Neutrophil (primary cell): ENCODE measurements around the gene PHYHD1.
A peak's percentile ranks its signal among the peaks of the same experiment; 100 is the strongest.

Experiments used
- H3K27ac ChIP-seq: fragments of 200-600 bp; sonication (generic); 2 replicates; pipeline ENCODE4 v1.5.1; 2016; ENCODE audit warnings: mild to moderate bottlenecking, moderate library complexity
- H3K27me3 ChIP-seq: fragments of 200-600 bp; sonication (generic); 2 replicates; pipeline ENCODE4 v1.6.0; 2016; ENCODE audit warnings: mild to moderate bottlenecking
- H3K36me3 ChIP-seq: fragments of 200-600 bp; sonication (generic); 2 replicates; pipeline ENCODE4 v1.5.1; 2017
- H3K4me1 ChIP-seq, 2 experiments: fragments of 200-600 bp in 1 of 2; sonication (generic) in 1 of 2; 1 replicate in 1 of 2; 2 replicates in 1 of 2; pipeline versions ENCODE4 v1.5.1 to v1.6.1; 2013 to 2016; ENCODE audit warnings: low read depth in 1 of 2, low read length in 1 of 2, mild to moderate bottlenecking in 1 of 2, moderate library complexity in 1 of 2; ENCODE audit not compliant: control insufficient read depth in 1 of 2, insufficient read depth in 1 of 2
- H3K4me3 ChIP-seq, 2 experiments: fragments of 200-600 bp in 1 of 2; sonication (generic) in 1 of 2; 1 replicate in 1 of 2; 2 replicates in 1 of 2; pipeline ENCODE4 v1.5.1; 2013 to 2016; ENCODE audit warnings: low read depth in 1 of 2, low read length in 1 of 2, mild to moderate bottlenecking in 1 of 2, moderate library complexity in 1 of 2
- H3K9me3 ChIP-seq: fragments of 200-600 bp; sonication (generic); 2 replicates; pipeline ENCODE4 v1.5.1; 2016
- CTCF ChIP-seq: fragments of 200-600 bp; sonication (generic); IDR thresholded peaks from 2 replicates; pipeline ENCODE4 v1.5.1; 2016; ENCODE audit warnings: antibody characterized with exemption

The PHYHD1 gene

GRCh38 chr9:128920381-128921058, at the start of gene PHYHD1:
PHYHD1 (plus strand) TSS chr9:128920982; CDS start chr9:128922324, 1,342 bp downstream.
- no peak within 1 kb of the TSS for H3K27ac ChIP-seq
- H3K27me3 ChIP-seq = peaks cover 14% of the 10 kb centered on the region
- no peak for TF ChIP-seq CTCF
- no peaks in the 10 kb centered on the region for H3K9me3 ChIP-seq
- no peak within 1 kb of the TSS for H3K4me3 ChIP-seq
- H3K4me1 ChIP-seq = peaks cover 4 to 7% of the 10 kb centered on the region in 2 experiments
- peaks cover 30% of the 10 kb centered on the region for H3K36me3 ChIP-seq

GRCh38 chr9:128877852-128878251, 42.9 kb upstream of the PHYHD1 start:
- no peaks in the 10 kb centered on the region for H3K9me3 ChIP-seq

GRCh38 chr9:128881884-128882676, 38.7 kb upstream of the PHYHD1 start, which contains the start of the genes KYAT1 and LRRC8A:
KYAT1 (minus strand) TSS chr9:128881950; CDS start chr9:128845405, 36,545 bp downstream.
LRRC8A (plus strand) TSS chr9:128882133; CDS start chr9:128907165, 25,032 bp downstream.
- Histone ChIP-seq H3K4me3 (peak within 1 kb of the TSS; percentile 89 to 93), H3K4me1 (peaks cover 25 to 28% of the 10 kb centered on the region in 2 experiments), H3K27me3 (no peaks in the 10 kb centered on the region), H3K36me3 (peaks cover 14% of the 10 kb centered on the region), H3K27ac (peak within 1 kb of the TSS; percentile 90), H3K9me3 (no peaks in the 10 kb centered on the region)
- peak; percentile 68 for TF ChIP-seq CTCF

More at GRCh38 chr9:128877852-128878251, 42.9 kb upstream of the PHYHD1 start:
- H3K4me1 ChIP-seq = peaks cover 18 to 23% of the 10 kb centered on the region in 2 experiments
- no peaks in the 10 kb centered on the region for H3K36me3 ChIP-seq
- no peak for TF ChIP-seq CTCF
- no peak overlapping the region for H3K4me3 ChIP-seq
- H3K27me3 ChIP-seq = no peaks in the 10 kb centered on the region
- no peak overlapping the region for H3K27ac ChIP-seq

GRCh38 chr9:128882677-128883603, 37.8 kb upstream of the PHYHD1 start:
- Histone ChIP-seq H3K27ac (peak overlapping the region; percentile 90), H3K9me3 (no peaks in the 10 kb centered on the region), H3K36me3 (peaks cover 19% of the 10 kb centered on the region), H3K27me3 (no peaks in the 10 kb centered on the region), H3K4me1 (peaks cover 25 to 28% of the 10 kb centered on the region in 2 experiments), H3K4me3 (peak overlapping the region; percentile 89 to 93)
- no peak for TF ChIP-seq CTCF

- H3K9me3 ChIP-seq = no peaks in the 10 kb centered on the region
- H3K27ac ChIP-seq = no peak overlapping the region
- H3K36me3 ChIP-seq = peaks cover 24% of the 10 kb centered on the region
- H3K27me3 ChIP-seq = no peaks in the 10 kb centered on the region
- H3K4me3 ChIP-seq = no peak overlapping the region
- peaks cover 25 to 28% of the 10 kb centered on the region in 2 experiments for H3K4me1 ChIP-seq
- no peak for TF ChIP-seq CTCF
Measured at GRCh38 chr9:128884164-128884563, 36.6 kb upstream of the PHYHD1 start.
